Effector memory CD4-positive, alpha-beta T cell (primary cell): ENCODE results near the gene RGPD3.
"Not testable (repeated sequence)": the region's sequence is repeated elsewhere in the genome, so short reads cannot be mapped to it uniquely, and the experiment has no call there.

ENCODE experiments used
- DNase-seq, 3 donors: peaks; one replicate each; pipeline ENCODE4 v3.0.0-alpha.2; 2020
- H3K27ac ChIP-seq: 2 replicates; pipeline ENCODE4 v1.7.0; 2013; ENCODE audit warnings: mild to moderate bottlenecking, low read length, moderate library complexity; ENCODE audit not compliant: insufficient read depth, poor library complexity, severe bottlenecking
- H3K27me3 ChIP-seq: replicated peaks from 2 replicates; pipeline ENCODE4 v1.7.0; 2013; ENCODE audit warnings: mild to moderate bottlenecking, low read length; ENCODE audit not compliant: insufficient read depth, control insufficient read depth, poor library complexity, severe bottlenecking
- H3K36me3 ChIP-seq: 2 replicates; pipeline ENCODE4 v1.7.0; 2013; ENCODE audit warnings: mild to moderate bottlenecking, low read length, moderate library complexity; ENCODE audit not compliant: control insufficient read depth, insufficient read depth
- H3K4me1 ChIP-seq: 2 replicates; pipeline ENCODE4 v1.7.0; 2013; ENCODE audit warnings: low read length, mild to moderate bottlenecking; ENCODE audit not compliant: control insufficient read depth, insufficient read depth, poor library complexity, severe bottlenecking
- H3K4me3 ChIP-seq: 2 replicates; pipeline ENCODE4 v1.7.0; 2013; ENCODE audit warnings: low read length, low read depth, mild to moderate bottlenecking; ENCODE audit not compliant: insufficient read depth, poor library complexity, severe bottlenecking
- H3K9me3 ChIP-seq: 2 replicates; pipeline ENCODE4 v1.7.0; 2013; ENCODE audit warnings: mild to moderate bottlenecking, low read length, moderate library complexity; ENCODE audit not compliant: control insufficient read depth

Gene RGPD3

GRCh38 chr2:106508660-106509373, 40.6 kb upstream of the RGPD3 start:
- DNase-seq, H3K27me3 ChIP-seq, H3K36me3 ChIP-seq, H3K4me3 ChIP-seq, H3K27ac ChIP-seq, H3K9me3 ChIP-seq, H3K4me1 ChIP-seq: not testable (repeated sequence)

GRCh38 chr2:106506002-106506687, 37.9 kb upstream of the RGPD3 start:
- not testable (repeated sequence) for H3K36me3 ChIP-seq, DNase-seq, H3K27ac ChIP-seq, H3K9me3 ChIP-seq, H3K4me1 ChIP-seq, H3K27me3 ChIP-seq, H3K4me3 ChIP-seq

- H3K27ac ChIP-seq, DNase-seq, H3K4me1 ChIP-seq, H3K36me3 ChIP-seq, H3K4me3 ChIP-seq, H3K27me3 ChIP-seq, H3K9me3 ChIP-seq: not testable (repeated sequence)
Observed at GRCh38 chr2:106504787-106505186, 36.6 kb upstream of the RGPD3 start.

DNA sequence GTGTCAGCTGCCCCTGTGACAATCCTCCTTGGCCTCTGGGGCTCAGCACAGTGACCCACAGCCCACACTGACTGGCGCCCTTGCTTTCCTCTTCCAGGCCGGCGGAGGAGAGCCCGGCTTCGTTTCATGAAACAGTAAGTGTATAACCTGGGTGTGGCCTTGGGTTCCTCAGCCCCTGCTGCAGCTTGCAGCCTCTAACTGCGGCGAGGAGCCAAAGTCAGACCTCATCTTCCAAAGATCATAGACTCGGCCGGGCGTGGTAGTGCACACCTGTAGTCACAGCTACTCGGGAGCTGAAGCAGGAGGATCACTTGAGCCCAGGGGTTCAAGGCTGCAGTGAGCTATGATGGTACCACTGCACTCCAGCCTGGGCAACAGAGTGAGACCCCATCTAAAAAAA, 36.0 kb upstream of the RGPD3 start:
- not testable (repeated sequence) for H3K36me3 ChIP-seq, H3K27me3 ChIP-seq, H3K9me3 ChIP-seq, H3K4me1 ChIP-seq, H3K27ac ChIP-seq, DNase-seq, H3K4me3 ChIP-seq

DNA sequence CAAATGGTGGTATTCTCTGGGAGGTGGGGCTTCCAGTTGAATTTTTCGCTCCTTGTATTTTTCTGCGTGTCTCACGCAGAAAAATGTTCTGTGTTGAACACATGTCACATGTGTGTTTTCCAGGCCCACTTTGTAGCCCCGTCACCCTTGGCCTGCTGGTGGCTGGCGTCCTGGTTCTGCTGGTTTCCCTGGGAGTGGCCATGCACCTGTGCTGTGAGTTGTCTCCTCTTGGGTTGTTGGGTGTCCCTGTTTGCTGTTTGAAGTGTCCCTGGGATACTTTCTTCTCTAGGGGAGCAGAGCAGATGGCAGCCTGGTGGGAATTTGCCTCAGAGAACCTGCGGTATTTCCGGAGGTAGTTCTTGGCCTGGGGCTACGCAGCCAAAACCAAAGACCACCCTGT, 34.1 kb upstream of the RGPD3 start:
- not testable (repeated sequence) for DNase-seq, H3K36me3 ChIP-seq

GRCh38 chr2:106500350-106500749, 32.1 kb upstream of the RGPD3 start:
- not testable (repeated sequence) for H3K9me3 ChIP-seq, H3K36me3 ChIP-seq, H3K4me1 ChIP-seq, DNase-seq, H3K27ac ChIP-seq, H3K27me3 ChIP-seq, H3K4me3 ChIP-seq

More for the DNA sequence above, 34.1 kb upstream of the RGPD3 start:
- not testable (repeated sequence) for H3K4me3 ChIP-seq, H3K9me3 ChIP-seq, H3K27me3 ChIP-seq, H3K4me1 ChIP-seq, H3K27ac ChIP-seq

GRCh38 chr2:106498549-106498948, 30.3 kb upstream of the RGPD3 start:
- not testable (repeated sequence) for H3K27me3 ChIP-seq, H3K36me3 ChIP-seq, H3K27ac ChIP-seq, H3K4me1 ChIP-seq, H3K9me3 ChIP-seq, H3K4me3 ChIP-seq, DNase-seq

GRCh38 chr2:106492913-106493312, 24.7 kb upstream of the RGPD3 start:
- H3K27ac ChIP-seq, H3K36me3 ChIP-seq, H3K4me1 ChIP-seq, H3K4me3 ChIP-seq, H3K27me3 ChIP-seq, DNase-seq, H3K9me3 ChIP-seq: not testable (repeated sequence)

DNA sequence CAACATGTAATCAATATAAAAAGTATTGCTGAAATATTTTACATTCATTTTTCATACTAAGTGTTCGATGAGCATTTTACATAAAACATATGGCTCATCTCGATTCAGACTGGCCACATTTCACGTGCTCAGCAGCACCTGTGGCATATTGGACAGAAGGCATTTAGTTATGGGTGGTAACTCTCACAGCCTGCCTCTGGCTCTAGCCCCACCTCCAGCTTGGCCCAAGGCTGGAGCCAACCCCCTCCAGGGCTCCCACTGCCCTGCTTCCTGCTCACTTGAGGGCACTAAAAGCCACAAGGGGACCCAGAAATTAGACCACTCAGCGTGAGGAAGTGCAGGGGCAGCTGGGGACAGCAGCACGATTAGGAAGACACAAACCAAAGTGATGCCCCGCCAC, 24.2 kb upstream of the RGPD3 start:
- H3K4me3 ChIP-seq, H3K4me1 ChIP-seq, H3K36me3 ChIP-seq, DNase-seq, H3K27me3 ChIP-seq, H3K9me3 ChIP-seq, H3K27ac ChIP-seq: not testable (repeated sequence)

GRCh38 chr2:106489701-106490100, 21.5 kb upstream of the RGPD3 start:
- not testable (repeated sequence) for H3K27ac ChIP-seq, H3K27me3 ChIP-seq, H3K9me3 ChIP-seq, DNase-seq, H3K4me3 ChIP-seq, H3K36me3 ChIP-seq, H3K4me1 ChIP-seq
